ENCODE results near the gene TMSB10.

TMSB10 gene

DNA sequence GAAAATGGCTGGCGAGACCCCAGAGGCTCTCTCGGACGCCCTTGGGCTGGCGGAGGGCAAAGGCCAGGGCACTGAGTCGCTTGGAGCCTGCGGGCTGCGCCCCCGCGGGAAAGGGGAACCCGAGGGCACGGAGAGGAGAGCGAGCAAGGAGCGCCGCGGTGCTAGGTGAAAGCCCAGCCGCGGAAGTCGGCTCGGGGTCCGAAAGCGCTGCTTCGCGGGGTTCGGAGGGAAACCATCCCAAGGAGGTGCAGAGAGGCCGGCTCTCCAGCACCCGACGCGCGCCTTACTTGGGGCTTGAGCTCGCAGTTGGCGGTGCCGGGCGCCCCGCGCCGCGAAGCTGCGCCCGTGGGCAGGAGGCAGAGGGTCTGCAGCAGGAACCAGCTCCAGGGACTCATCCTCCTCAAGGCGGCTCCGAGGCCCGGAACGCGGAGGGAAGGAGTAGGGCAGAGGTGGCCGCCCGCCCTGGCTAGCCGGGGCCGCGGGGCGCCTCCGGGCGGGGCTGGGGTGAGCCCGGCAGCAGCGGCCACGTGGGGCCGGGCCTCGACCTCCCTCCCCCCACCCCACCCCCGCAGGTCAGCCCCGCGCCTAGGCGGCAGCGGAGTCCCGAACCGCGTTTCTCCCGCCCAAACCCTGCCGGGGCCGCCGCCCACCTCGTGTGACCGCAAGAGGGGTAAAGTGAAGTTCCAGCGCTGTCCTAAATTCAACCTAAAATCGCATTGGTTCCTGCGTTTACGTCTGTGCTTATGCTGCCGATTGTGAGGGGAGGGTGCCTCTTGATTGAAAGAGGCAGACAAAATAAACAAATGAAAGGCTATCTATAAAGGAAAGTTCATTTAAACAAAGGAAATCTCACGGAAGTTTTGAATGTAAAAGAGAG is 24.6 kb upstream of the TMSB10 start, which contains the start of gene TRABD2A:
TSS of gene TRABD2A (minus strand) at position 440 of the 877 bp plus-strand sequence. CDS start at position 395, 45 bp downstream.
- no peak for FAIRE-seq

GRCh38 chr2:84881581-84882413 is 23.7 kb upstream of the TMSB10 start:
- peak; percentile 92 for FAIRE-seq

DNA sequence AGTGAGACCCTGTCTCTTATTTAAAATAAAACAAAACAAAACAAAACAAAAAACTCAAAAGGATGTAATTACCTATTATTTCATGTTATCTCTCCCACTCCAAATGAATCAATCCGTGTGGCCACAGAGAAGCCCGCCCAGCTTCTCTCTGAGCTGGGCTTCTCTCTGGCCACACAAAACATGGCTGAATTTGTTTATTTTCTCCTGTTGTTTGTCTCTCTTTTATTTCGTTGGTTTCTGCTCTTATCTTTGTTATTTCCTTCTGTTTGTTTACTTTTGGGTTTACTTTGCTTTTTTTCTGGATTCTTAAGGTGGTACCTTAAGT is 23.1 kb upstream of the TMSB10 start:
- no peak for FAIRE-seq

GRCh38 chr2:84882775-84883550 is 22.5 kb upstream of the TMSB10 start:
- FAIRE-seq, result no peak

GRCh38 chr2:84884449-84884848 is 21.0 kb upstream of the TMSB10 start:
- FAIRE-seq, result no peak

DNA sequence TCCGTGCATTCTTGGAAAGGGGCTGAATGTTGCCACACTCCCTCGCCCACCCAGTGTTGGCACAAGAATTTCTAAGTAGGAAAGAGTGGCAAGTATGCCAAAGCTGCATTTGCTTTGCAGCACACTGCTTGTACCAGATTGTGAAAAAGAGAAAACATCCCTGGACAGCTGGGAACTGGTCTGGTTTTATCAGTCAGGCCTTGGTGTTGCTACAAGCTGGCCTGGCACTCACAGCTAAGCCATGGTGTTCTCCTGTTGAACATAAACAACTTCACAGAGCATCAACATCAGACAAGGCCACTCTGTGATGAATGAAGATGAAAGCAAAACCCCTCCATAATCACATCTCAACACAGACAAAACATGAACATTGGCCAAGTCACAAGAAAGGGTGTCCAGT is 20.3 kb upstream of the TMSB10 start:
- no peak for FAIRE-seq

- FAIRE-seq, result no peak
These were observed 18.7 kb upstream of the TMSB10 start for GRCh38 chr2:84886791-84887190.

DNA sequence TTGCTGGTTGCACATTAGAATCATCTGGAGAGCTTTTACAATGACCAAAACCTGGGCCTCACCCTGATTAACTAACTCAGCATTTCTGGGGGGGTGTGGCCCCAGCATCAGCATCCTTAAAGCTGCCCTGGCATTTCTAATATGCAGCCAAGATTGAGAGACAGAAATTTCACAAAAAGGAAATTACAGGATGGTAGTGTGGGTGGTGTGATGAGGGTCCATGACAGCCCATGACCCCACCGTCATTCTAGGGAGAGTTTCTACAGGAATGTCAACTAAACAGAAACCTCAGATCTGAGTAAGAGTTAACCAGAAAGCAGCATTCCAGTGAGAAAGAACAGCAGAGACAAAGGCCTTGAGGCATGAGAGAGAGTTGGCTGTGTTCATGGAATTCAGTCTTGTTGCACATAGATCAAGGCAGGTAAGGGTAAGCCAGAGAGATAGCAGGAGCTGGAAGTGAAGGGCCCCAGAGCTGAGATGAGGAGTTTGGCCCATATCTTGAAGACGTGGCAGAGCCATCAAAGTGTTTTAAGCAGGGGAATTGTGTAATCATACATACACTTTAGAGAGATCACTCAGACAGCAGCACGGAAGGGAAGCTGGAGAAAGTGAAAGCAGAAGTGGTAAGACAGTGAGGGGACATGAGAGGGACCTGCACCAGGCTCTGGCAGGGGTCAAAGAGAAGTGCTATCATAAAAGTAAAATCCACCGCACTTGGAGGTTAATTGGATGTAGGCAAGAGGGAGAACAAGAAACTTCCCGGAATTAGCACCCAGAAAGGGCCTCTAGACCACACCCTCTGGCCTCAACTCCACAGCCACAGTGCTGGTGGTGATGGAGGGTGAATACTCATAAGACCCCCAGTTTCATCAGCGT is 16.8 kb upstream of the TMSB10 start:
- FAIRE-seq, result no peak

DNA sequence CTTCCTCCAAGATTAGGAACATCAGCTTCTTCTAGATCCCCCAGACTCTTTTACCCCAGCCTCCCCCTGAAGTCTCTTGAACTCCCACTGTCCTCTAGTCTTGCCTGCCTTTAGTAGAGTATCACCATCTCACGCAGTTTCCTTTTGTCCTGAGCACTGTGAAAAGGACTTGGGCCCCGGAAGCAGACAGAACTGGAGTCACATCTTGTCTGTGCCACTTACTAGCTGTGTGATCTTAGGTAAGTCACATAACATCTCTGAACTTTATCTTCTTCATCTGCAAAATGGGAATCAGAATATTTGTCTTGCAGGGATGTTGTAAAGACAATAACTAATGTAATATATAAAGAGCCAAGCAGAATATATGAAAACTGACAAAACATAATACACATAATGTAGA is 16.1 kb upstream of the TMSB10 start:
- no peak for FAIRE-seq

DNA sequence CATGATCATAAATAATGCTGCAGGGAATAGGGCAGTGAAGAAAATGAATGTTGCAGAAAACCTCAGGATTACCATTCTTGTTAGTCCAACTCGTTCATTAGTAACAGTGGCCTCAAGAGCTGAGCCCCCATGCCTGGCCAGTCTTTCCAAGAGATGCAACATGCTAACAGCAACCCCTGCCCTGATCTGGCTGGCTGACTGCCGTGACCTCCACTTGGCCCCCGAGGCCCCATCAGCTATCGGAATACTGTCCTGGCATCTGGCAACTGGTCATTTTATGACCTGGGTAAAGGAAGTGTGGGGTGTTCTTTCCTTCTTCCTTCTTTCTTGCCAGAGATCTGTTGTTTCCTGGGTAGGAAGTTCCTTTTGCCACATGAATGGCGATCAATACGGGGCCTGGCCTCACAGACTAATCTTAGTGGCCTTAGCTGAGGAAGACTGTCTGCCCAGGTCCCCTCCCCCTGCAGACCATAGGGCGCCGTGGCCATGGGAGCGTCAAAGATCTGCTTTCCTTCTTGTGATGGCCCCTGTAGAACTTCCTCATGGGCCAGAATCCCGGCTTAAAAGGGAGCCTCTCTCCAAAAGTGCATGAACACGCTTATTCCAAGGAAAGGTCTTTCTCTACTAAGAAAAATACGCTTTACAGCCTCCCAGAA is 14.0 kb upstream of the TMSB10 start:
- no peak for FAIRE-seq

- no peak for FAIRE-seq
These were observed 11.3 kb upstream of the TMSB10 start for GRCh38 chr2:84894131-84894586.

DNA sequence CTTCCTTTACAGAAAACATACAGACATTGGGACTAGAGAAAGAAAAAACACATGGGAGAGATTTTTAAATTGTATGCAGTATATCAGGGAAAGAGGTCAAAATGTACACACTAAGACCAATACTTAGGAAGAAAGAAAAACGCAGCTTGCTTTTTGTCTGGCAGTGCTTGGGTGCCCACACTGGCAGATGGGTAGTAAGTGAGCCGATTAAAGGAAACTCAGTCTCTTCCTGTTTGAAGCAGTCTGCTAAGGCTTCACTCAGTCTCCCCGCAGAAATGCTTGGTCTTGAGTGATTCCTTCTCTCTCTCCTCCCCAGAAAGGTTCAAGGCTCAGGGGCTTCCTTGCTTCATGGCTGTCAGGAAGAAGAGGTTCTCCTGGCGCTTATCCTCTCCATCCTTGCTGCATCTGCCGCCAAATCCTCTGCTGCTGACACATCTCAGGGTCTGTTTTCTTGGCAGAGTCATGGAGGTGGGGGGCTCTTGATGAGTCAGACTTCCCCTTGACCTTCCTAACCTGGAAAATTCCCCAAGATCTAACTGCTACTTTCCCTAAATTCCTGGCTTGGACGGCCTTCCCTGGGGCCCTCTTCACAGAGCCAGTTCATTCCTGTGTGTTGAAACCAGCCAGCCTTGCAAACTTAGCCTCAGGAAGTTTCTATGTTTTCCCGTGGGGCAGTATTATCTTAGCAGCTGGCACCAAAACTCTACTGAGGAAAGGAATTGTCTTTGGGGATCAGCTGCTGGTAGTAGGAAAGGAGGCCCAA is 10.5 kb upstream of the TMSB10 start:
- no peak for FAIRE-seq

- no peak for FAIRE-seq
These were observed 8.9 kb upstream of the TMSB10 start for GRCh38 chr2:84896567-84896966.

GRCh38 chr2:84897773-84898172 is 7.7 kb upstream of the TMSB10 start:
- FAIRE-seq, result no peak

DNA sequence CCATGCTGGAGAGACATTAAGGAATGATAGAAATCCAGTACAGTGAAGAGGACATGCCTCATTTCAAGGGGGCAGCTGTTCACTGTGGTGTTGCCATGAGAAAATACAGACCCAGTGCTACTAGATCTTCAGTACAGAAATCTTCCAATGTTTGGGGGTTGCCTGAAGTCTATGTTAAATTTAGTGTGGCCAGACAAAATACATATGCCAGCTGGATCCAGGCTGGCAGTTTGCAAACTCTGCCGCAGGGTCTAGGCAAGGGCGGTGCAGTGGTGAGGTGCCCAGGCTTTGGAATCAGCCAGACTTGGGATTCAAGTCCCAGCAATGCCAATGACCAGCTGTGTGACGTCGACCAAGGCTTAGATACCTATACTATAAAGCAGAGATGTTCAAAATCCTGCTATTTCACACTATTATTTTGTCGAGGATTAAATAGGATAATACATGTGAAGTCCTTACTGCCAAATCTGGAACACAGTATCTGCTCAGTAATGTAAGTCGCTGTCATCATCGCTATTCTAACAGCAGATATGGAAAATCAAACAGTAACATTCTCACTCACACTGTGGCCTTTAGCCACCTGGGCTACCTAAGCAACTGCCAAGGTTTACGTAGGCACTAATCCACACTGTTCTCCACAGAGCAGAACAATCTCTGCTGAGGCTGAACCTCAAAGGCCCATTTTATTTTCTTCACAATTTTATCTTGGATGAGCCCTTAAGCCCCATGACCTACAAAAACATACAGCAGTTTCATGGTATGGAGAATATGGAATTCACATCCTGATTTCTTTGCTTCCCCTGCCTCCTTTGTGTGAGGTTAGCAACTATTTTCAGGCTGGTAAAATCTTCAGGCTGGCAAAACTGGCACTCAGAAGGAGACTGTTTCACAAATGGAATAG is 5.9 kb upstream of the TMSB10 start:
- FAIRE-seq, result no peak

- FAIRE-seq, result no peak
These were observed 4.5 kb upstream of the TMSB10 start for GRCh38 chr2:84900971-84901370.

DNA sequence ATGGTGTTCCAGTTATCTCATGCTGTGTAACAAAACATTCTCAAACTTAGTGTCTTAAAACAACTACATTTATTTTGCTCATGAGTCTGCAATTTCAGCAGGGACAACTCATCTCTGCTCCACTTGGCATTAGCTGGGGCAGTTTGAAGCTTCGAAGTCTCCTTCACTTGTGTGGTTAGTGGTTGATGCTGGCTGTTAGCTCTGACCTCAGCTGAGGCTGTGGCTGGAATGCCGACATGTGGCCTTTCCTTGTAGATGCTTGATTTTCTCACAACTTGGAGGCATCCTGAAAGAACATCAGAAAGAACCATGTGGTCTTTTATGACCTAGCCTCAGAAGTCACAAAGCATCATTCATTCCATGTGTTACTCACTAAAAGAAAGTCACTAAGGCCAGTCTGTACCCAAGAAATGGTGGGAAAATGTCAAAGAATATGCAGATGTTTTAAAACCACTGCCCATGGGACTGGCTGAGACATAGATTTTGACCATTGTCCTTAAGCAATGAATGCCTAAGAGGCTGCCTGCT is 3.8 kb upstream of the TMSB10 start:
- FAIRE-seq, result no peak

DNA sequence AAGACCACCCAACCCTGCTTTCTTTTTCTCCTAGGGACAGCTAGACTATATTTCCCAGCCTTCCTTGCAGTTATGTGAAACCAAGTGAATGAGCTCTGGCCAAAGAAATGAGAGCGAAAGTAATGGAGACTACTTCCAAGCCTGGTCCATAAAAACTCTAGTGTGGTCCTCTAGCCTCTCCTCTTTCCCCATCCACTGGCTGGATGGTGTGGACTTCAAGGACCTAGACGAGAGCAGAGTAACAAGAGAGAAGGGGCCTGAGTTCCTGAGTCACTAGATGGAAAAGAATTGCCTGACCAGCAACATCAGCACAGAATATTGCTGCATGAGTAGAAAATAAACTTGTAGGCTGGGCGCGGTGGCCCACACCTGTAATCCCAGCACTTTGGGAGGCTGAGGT is 2.9 kb upstream of the TMSB10 start:
- no peak for FAIRE-seq

GRCh38 chr2:84904151-84904550 is 1.3 kb upstream of the TMSB10 start:
- no peak for FAIRE-seq

Data from G401.6 (cell line).